ENCODE data around the gene SLC22A17. TPM values are rescaled to one million over a fixed set of nuclear protein-coding genes. Genes with fewer than 3 reads are reported as not detected.

SLC22A17 gene
- total RNA-seq, 2 experiments from 2014 or later: not detected

DNA sequence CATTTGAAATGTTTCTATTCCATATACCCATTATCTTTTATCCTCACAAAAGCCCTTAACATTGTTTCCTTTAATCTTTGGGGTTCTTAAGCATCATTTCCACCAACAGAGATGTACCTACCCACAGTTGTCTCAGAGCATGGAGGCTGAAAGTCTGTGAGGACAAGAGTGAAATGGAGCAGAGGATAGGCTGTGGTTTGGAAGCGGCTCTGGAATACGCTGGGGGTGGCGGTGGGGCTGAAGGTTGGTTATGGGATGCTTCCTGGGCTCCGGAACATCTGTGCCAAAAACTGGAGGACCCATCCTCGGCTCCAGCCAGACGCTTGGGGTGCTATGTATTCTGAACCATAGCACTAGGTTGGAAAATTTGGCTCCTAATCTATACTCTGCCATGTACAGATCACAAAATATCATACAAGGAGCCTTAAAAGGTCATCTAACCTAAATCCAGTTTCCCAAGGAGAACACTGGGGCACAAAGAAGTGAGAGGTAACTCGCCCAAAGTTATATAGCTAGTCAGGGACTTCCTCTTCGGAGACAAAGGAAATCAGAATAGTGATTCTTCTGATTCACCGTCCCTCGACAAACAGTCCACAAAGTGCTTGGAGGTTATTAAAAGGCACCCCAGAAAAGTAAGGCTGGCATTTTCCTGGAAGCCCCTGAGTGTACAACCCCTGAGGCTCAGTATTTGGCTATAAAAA is 52.6 kb downstream of the SLC22A17 start:
- Histone ChIP-seq H3K9me2 (ENCODE audit: insufficient read depth, low read length) (no peaks in the 10 kb centered on the region), H3K4me1 (ENCODE audit: insufficient read depth, low read length, poor library complexity, severe bottlenecking) (peaks cover 26% of the 10 kb centered on the region), H3K4me2 (ENCODE audit: low read length) (peak overlapping the region; percentile 100), H4K20me1 (ENCODE audit: insufficient read depth, low read length) (no peaks in the 10 kb centered on the region), H3K27ac (ENCODE audit: low read depth, low read length, poor library complexity, severe bottlenecking) (peak overlapping the region; percentile 63), H3K79me2 (ENCODE audit: insufficient read depth, low read depth, low read length) (peaks cover 10% of the 10 kb centered on the region; the same call in 1 of the 2 replicates), H2AFZ (ENCODE audit: low read length) (peak overlapping the region; percentile 11; the same call in 1 of the 2 replicates), H3K4me3 (ENCODE audit: low read depth, low read length, poor library complexity, severe bottlenecking) (peak overlapping the region; percentile 96), H3K9me3 (ENCODE audit: low read length) (no peaks in the 10 kb centered on the region), H3K36me3 (ENCODE audit: insufficient read depth, low read length) (peaks cover 34% of the 10 kb centered on the region)
- ChIA-PET CTCF (ENCODE audit: unreplicated experiment) (interaction anchor here (0.6 to 1.5 kb wide), 5 partner anchors 14 to 1034 kb away, joined by 3 to 9 read pairs (median 4); partner anchors contain the start of gene PABPN1), POLR2A (interaction anchor here (0.6 to 9.4 kb wide), 6 partner anchors 9 to 229 kb away, joined by 3 to 122 read pairs (median 4); partner anchors contain the start of gene PABPN1)
- BruUV-seq (replicated peaks): no TSS peak
- peak; percentile 36 for DNase-seq (ENCODE audit: low spot score)
- no peak for TF ChIP-seq EZH2phosphoT487 (IDR thresholded peaks at IDR 0.05; ENCODE audit: borderline replicate concordance, low read depth, low read length)
- TF ChIP-seq CTCF (conservative IDR thresholded peaks at IDR 0.05; ENCODE audit: low read length): peak; percentile 51
- intact Hi-C loops (cut with micrococcal nuclease; ENCODE audit: unreplicated experiment): loop anchor here (2.0 to 10.0 kb wide), 5 partner anchors 179 to 845 kb away; partner anchors contain the start of genes EMC9, PSME2 and RNF31

- DNase-seq (ENCODE audit: low spot score): peak; percentile 52
- CTCF ChIA-PET (ENCODE audit: unreplicated experiment): no interaction called here
- BruUV-seq (replicated peaks): no TSS peak
- no peaks in the 10 kb centered on the region for H3K9me2 ChIP-seq (ENCODE audit: insufficient read depth, low read length)
- POLR2A ChIA-PET: interaction anchor here (0.6 kb wide), 1 partner anchor 102 kb away, joined by 4 read pairs; no protein-coding TSS in a partner anchor
- peaks cover 10% of the 10 kb centered on the region; the same call in 1 of the 2 replicates for H3K79me2 ChIP-seq (ENCODE audit: insufficient read depth, low read depth, low read length)
- no peak overlapping the region for H3K4me3 ChIP-seq (ENCODE audit: low read depth, low read length, poor library complexity, severe bottlenecking)
- peak overlapping the region; percentile 100 for H3K4me2 ChIP-seq (ENCODE audit: low read length)
- H3K4me1 ChIP-seq (ENCODE audit: insufficient read depth, low read length, poor library complexity, severe bottlenecking): peaks cover 30% of the 10 kb centered on the region
- no peak overlapping the region for H2AFZ ChIP-seq (ENCODE audit: low read length)
- no peaks in the 10 kb centered on the region for H3K9me3 ChIP-seq (ENCODE audit: low read length)
- no peak overlapping the region for H3K27ac ChIP-seq (ENCODE audit: low read depth, low read length, poor library complexity, severe bottlenecking)
- no peaks in the 10 kb centered on the region for H4K20me1 ChIP-seq (ENCODE audit: insufficient read depth, low read length)
- H3K36me3 ChIP-seq (ENCODE audit: insufficient read depth, low read length): peaks cover 34% of the 10 kb centered on the region
- intact Hi-C loops (cut with micrococcal nuclease; ENCODE audit: unreplicated experiment): no loop called here
- TF ChIP-seq EZH2phosphoT487 (IDR thresholded peaks at IDR 0.05; ENCODE audit: borderline replicate concordance, low read depth, low read length) (no peak), CTCF (conservative IDR thresholded peaks at IDR 0.05; ENCODE audit: low read length) (peak; percentile 62)
Observed at GRCh38 chr14:23299211-23299957, 53.3 kb downstream of the SLC22A17 start.

Measured in OCI-LY7 (cell line).